Islet precursor cell (in vitro differentiated cells): ENCODE measurements around the gene DNASE2.
"Not testable (repeated sequence)": the region's sequence is repeated elsewhere in the genome, so short reads cannot be mapped to it uniquely, and the experiment has no call there.

ENCODE experiments used
- DNase-seq: peaks from one replicate; pipeline ENCODE4 v3.0.0-alpha.2; 2018

Gene DNASE2, protein sequence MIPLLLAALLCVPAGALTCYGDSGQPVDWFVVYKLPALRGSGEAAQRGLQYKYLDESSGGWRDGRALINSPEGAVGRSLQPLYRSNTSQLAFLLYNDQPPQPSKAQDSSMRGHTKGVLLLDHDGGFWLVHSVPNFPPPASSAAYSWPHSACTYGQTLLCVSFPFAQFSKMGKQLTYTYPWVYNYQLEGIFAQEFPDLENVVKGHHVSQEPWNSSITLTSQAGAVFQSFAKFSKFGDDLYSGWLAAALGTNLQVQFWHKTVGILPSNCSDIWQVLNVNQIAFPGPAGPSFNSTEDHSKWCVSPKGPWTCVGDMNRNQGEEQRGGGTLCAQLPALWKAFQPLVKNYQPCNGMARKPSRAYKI

DNA sequence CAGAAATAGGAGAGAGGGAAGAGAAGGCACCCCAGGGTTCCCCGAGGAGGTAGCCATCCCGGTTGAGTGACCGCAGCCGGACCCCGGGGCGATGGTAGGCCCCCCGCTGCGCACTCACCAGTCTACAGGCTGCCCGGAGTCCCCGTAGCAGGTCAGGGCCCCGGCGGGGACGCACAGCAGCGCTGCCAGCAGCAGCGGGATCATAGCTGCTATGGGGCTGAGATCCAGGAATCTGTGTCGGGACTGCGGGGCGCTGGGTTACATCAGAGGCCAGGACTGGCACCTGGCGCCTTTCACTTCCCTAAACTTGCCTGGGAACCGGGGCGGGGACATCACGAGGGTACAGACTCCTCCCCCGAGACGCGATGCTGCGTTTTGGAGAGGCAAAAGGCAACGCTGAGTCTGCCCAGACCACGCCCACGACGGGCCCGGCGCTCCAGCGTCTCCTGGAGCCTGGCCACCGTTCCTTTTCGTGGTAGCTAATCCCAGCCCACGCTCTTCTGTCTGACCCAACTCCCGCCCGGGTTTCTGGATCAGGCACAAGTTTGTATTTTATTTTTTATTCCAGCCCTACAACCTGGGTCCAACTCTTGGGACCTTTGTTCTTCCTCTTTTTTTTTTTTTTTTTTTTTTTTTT lies at the start of gene DNASE2:
Gene DNASE2 (minus strand): TSS at position 278 of the 637 bp plus-strand sequence. CDS start 74 bp downstream, at position 204.
- peak; percentile 97 for DNase-seq

DNA sequence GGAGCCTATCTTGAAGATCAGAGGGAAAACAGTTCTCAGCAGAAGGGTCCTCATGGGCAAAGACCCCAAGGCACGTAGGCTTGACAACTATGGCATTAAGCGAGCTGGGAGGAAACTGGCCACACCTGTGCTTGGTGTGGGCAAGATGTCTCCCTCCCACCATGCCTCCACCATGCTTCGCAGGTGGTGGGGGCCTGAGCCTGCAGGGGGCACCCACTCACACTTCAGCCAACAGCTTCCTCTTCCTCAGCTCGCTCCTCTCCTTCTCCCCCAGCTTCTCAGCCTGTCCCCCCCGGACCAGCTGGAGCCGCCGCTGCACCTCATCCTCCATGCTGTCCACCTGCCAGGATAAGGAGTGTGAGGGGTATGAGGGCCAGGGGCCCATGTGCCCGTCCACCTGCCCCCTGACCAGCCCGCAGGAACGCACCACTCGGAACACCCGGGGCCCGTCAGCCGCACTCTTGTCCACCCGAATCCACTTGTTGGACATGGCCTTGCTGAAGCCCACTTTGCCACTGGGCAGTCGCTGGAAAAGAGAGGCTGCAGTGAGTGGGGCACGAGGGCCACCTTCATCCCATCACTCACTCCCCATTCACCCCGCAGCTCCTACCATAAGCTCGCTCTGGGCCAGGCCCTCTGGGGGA lies 48.9 kb upstream of the DNASE2 start:
- DNase-seq = no peak

DNA sequence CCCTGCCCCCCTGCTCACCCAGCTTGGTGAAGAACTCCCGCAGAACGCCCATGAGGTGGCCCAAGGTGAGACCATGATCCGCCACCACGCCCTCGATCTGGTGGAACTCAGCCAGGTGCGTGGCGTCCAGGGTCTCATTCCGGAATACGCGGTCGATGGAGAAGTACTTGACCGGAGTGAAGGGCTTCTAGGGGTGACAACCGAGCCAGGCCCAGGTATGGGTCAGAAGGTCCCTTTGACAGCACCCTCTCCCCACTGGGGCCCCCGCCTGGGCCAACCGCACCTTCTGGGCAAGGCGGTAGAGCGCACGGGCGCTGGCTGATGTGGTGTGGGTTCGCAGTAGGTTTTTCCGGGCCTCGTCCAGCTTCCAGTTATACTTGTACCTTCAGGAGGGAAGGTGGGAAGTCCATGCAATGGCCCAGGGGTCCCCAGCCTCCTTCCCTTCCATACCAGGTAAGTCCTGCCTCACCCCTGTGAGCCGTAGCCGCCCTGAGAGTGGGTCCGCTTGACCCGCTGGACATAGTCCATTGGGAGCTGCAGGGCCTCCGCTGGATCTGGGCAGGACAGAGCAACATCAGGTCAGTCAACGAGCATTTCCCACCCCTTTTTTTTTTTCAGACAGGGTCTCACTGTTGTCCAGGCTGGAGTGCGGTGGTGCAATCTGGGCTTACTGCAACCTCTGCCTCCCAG lies 43.5 kb upstream of the DNASE2 start:
- no peak for DNase-seq

DNA sequence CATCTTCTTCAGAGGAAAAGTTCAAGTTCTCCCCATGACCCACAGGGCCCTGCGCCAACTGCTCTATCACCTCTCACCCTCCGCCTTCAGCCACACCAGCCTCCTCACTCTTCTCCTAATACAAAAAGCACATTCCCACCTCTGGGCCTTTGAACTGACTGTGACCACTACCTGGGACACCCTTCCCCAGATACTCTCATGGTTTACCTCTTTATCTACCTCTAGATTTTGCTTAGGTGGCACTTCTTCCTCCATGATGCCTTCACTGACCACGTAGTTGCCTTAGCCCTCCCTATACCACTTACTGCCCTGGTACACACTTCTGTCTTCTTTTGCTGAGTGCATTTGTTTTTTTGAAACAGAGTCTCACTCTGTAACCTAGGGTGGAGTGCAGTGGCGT lies 41.7 kb upstream of the DNASE2 start:
- DNase-seq = no peak

DNA sequence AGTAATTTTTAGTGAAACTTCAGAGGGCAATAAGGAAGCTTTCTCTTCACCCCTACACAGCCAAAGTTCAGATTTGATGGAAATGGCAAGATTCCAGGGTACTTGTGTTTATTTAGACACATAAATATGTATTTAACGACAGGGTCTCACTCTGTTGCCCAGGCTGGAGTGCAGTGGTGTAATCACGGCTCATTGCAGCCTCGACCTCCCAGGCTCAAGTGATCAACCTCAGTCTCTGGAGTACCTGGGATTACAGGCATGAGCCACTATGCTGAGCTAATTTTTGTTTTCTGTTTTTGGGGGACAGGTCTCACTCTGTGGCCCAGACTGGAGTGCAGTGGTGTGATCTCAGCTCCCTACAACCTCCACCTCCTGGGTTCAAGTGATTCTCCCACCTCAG lies 39.8 kb upstream of the DNASE2 start:
- DNase-seq = no peak

DNA sequence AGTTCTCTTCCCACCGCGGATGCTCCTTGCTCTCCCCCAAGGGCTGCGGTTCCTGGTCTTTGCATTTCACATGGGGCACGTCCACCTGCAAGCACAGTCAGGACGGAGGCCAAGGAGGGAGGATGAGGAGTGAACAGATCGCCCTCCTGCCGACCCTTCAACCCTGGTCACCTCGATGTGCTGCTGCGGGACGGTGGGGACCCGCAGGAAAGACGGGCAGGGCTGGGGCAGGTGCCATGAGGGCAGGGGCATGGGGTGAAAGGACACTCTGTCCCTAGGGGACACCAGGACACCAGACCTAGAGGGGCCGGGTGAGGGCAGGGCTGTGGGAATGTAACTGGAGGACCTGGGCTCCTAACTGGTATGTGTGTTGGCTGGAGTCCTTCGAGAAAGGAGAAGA lies 37.0 kb upstream of the DNASE2 start:
- no peak for DNase-seq

DNA sequence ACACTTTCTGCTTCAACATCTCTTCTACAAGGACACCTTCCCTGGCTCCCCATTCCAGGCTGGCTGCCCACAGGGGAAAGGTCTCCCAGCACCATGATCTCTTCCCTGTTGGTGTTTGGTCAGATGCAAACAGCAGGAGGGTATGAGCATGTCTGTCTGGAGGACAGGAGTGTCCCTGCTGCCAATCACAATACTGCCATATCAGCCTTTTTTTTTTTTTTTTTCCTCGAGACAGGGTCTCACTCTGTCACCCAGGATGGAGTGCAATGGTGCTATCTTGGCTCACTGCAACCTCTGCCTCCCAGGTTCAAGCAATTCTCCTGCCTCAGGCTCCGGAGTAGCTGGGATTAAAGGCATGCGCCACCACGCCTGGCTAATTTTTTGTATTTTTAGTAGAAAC lies 34.6 kb upstream of the DNASE2 start:
- not testable (repeated sequence) for DNase-seq

DNA sequence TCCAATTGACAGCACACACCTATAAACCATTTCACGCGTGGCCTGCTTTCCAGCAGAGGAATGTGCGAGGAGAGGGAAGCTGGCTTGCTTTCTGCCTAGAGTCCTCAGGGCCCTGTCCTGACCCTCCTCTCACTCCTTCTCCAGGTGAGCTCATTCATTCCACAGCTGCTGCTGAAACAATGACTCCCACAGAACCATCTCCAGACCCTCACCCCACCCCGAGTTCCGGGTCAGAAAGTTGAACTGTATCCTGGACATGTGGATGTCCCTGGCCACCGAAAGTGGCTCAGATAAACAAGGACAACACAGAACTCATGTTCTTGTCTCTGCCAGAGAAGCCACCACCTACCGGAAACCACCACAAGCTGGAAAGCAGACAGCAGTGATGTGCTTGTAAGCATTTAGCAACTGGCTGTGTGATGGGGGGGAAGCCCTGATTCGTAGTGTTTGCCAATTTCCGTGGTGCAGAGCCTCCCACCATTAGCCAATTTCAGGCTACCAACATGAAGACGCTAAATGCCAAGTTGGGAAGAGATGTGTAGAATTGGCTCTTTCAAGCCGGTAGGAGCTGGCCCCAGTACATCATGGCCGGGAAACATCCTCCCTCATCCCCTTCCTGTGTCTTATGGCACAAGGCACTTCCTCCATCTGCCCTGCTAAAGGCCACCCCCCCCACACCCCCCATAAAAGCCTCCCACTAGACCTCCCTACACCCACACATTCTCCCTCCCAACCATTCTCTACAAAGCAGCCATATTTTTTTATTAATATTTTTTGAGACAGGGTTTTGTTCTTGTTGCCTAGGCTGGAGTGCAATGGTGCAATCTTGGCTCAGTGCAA lies 32.8 kb upstream of the DNASE2 start:
- no peak for DNase-seq

DNA sequence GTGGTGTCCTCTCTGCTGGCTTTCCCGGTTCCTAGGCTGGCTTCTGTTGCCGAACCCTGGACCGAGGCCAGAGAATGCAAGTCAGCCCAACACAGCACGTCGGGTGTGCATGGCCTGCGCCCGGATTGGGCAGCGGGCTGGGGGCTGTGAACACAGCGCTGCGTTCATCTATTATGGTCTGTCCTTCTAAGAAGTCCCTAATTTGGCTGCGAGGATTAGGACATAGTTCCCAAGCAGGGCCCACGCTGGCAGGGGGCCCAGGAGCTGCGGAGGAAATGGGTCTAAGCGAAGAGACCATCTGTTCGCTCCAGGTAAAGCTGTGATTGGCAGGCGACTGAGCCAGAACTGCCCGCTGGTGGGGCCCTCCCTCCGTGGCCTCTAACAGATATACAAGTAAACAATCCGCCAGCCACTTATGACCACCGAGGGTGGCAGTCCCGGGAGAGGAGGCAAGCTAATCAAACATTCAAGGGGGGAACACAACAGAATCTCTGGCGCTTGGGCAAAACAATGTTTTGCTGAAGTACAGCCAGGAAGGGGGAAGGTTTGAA lies 31.8 kb upstream of the DNASE2 start:
- peak; percentile 65 for DNase-seq

DNA sequence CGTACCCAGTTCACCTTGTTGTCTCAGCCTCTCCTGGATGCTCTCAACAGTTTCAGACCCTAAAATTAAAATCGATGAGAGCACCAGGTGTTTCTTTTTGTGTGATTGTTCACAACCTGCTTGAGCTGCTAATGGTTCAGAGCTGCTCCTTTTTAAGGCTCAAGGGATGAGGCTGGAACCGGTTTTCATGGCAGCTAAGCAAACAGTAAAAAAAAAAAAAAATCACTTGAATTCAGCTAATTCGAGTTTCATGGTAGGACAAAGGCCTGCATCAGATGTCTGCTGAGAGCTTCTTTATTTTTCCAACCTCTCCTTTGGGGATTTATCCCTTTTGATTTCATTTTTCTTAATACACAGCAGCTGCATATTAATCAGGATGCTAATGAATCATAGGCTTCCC lies 31.3 kb upstream of the DNASE2 start:
- no peak for DNase-seq

DNA sequence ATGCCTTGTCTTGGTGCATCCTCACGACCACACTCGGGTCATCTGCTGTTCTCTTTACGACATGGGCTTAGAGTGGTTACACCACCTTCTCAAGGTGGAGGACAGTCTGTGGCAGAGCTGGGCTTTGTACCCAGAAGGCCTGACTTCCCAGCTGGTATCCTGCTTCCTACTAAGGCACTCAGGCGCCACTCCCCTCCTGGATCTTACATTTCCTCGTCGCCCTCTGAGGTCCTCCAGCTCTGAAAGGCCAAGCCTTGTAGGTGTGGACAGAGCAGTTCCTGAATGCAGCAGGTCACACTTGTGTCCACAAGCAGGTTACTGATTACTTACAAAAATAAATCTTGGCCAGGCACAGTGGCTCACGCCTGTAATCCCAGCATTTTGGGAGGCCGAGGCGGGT lies 25.9 kb upstream of the DNASE2 start:
- DNase-seq = no peak

DNA sequence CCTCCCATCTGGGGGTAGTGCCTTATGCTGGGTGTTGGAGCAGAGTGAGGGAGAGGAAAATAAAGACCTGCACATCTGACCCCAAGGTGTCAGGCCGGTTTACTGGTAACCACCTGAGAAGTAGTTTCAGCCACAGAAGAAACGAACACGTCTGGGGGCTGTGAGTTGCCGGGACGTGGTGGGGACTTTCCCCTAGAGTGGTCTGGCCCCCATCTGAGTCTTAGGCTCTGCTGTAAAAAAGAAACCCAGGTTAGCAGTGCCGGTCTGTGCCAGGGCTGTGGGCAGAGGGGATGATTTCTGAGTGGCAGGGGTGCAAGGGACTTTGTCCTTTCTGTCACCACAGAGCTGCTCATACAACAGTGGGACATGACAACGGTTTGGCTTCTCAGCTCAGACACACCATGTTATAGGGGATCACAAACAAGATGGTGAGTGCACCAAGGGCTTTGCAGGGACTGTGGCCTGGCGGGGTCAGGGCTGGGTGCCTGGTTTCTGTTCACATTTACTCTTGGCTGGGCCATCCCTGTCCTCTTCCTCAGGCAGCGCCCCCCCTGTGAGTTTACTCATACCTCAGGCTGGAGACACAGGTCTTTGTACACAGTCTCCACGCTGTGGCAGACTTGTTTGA lies 18.8 kb upstream of the DNASE2 start:
- DNase-seq = no peak

DNA sequence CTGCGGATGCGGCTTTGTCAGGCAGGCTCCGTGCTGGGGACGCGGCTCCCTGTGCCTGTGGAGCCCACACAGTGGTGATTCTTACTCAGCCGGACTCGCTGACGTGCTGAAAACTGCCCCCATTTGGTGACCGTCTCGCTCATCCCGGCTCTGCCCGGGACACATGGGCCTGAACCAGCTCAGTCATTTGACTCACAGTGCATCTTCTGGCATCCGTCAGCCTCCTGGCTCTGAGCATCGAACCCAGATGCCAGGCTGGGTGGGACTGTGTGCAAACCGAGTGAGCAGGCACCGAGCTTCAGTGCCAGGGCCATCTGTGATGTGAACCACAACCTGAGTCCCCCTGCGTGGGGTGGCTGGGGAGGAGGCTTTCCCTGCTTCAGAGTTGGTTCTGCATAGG lies 15.2 kb upstream of the DNASE2 start:
- no peak for DNase-seq

DNA sequence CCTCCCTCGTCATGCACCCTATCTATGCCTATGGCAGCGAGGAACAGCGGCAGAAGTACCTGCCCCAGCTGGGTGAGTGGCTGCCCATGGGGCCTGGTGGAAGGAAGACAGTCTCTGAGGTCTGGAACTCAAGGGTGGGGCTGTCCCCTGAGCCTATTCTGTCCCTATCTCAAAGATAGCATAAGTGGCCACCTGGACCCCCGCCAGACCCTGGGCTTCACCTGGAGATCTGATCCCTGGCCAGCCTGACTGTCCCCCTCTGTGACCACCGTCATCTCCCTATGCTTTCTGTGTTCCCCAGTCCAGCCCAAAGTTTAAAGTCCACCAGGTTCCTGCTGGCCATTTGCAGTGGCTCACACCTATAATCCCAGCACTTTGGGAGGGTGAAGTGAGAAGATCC lies 12.3 kb upstream of the DNASE2 start:
- no peak for DNase-seq

DNA sequence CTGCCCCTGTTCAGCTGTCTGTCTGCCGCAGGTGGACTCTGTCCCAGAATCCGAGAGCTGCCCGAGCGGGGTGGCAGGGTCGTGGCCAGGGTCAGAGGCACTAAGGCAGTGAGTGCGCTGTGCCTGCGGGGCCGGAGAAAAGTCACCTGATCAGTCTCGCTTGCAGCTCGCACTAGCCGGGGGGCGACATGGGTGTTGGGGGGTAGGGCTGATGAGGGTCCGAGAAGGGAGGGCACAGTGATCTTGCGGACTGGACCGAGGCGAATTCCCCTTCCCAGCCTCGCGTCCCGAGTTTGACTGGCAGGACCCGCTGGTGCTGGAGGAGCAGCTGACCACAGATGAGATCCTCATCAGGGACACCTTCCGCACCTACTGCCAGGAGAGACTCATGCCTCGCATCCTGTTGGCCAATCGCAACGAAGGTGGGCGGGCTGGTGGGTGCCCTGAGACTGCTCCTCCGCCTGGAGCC lies 10.3 kb upstream of the DNASE2 start:
- no peak for DNase-seq

DNA sequence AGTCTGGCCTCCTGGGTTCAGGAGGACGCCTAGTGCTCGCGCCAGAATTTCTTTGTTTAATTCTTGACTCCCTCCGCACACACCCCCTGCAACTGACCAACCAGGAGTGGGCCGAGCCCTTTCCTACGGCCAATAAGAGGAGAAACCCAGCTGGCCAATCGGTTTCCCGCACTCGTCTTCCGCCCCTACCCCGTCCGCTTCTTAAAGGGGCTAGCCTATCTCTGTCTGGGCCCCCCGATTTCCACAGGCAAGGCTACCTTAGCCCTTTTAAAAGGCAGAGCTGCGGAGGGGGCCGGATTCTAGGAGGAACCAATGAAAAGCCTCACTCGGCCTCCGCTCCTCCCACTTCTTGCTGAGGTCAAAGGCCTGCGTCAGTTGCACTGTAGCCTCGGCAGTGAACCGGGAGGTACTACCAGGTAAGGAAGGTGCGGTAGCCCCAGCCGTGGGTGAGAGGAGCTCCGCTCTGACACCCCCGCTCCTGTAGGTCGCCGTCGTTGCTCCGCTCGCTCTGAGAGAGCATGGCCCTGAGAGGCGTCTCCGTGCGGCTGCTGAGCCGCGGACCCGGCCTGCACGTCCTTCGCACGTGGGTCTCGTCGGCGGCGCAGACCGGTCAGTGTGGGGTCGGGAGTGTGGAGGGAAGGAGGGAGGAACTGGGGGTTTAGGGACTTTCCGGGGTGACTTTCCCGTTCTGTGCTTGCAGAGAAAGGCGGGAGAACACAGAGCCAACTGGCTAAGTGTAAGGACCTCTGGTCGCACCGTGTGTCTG lies 9.7 kb upstream of the DNASE2 start, which contains the start of gene GCDH:
Gene GCDH (plus strand): TSS at position 374 of the 766 bp plus-strand sequence. CDS start 145 bp downstream, at position 519.
- peak; percentile 99 for DNase-seq

DNA sequence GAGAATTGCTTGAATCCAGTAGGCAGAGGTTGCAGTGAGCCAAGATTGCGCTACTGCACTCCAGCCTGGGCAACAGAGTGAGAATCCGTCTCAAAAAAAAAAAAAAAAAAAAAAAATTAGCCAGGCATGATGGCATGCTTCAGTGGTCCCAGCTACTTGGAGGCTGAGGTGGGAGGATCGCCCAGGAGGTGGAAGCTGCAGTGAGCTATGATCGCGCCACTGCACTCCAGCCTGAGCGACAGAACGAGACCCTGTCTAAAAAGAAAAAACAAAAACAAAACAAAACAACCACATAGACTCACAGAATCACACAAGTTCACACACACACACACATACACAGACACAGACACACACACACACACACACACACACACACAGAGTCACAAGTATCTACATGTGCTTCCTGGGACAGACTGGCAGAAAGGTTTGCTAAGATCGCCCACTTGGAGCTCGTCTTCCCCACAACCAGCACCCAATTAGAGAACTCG lies 9.1 kb upstream of the DNASE2 start:
- not testable (repeated sequence) for DNase-seq

DNA sequence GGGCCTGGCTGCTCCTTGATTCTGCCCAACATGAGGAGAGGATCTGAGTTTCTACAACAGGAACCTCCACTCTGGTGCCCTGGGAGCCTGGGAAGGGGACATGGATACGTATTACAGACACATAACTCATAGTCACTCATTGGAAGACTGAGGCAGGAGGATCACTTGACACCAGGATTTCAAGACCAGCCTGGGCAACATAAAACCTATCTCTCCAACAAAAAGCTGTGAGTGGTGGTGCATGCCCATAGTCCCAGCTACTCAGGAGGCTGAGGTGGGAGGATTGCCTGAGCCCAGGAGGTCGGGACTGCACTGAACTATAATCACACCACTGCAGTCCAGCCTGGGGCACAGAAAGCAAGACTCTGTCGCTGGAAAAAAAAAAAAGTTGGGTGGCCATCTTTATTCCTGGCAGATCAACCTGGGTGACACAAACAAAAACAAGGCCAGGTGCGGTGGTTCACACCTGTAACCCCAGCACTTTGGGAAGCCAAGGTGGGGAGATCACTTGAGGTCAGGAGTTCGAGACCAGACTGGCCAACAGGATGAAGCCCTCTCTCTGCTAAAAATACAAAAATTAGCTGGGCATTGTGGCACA lies 6.9 kb upstream of the DNASE2 start:
- DNase-seq = no peak

DNA sequence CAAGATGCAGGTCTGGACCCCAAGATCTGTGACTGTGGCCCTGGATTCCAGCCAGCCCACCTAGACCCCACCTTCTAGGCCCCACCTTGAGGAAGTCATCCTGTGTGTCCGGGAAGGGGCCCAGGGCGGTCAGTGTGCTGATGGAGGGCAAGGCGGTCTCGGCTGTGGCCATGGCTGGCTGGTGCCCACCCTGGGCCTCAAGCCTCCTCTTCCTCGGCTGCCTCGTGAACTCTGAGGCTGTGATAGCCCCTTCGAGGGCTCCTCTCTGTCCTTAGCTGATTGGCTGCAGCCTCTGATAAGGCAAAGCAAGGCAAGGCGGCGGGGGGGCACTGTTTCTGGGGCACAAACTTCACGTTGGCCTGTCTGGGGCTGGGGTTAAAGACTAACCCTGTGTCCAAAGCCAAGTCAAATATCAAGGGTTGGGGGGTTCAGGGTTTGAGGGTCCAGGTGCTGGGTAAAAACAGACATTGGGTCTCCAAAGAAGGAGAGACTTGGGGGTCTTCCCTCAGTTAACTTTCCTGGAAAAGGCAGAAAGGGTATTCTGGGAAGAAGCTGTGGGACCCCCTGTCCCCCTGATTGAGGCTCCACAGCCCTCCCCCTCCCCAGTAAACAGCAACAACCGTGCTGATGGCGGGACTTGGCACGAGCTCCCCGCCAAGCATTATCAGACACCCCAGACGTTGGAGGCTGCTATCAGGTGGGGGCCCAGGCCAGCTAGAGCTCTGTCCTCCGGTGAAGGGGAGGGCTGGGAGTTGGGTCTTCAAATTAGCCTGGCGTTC lies 5.9 kb upstream of the DNASE2 start, which contains the start of gene KLF1:
Gene KLF1 (minus strand): TSS at position 233 of the 779 bp plus-strand sequence. CDS start 61 bp downstream, at position 172.
- DNase-seq = no peak
